ENCODE measurements around the gene TUBA4A. TPM values are rescaled to one million over a fixed set of nuclear protein-coding genes. Genes with fewer than 3 reads are reported as not detected.

Gene TUBA4A
- total RNA-seq, 4 donors from 2014 or later = 33.2 to 89.3 (median 56.2) TPM

GRCh38 chr2:219207884-219208740 lies 45.6 kb downstream of the TUBA4A start:
- no peaks in the 10 kb centered on the region for H3K9me3 ChIP-seq
- peak overlapping the region; percentile 73 to 99 (median 93) for H3K27ac ChIP-seq
- H3K27me3 ChIP-seq = no peaks in the 10 kb centered on the region
- H3K36me3 ChIP-seq = peaks cover 0 to 47% of the 10 kb centered on the region in 2 donors
- H3K4me3 ChIP-seq = peak overlapping the region in 1 of 2 donors; percentile 59
- WGBS, 2 donors (ENCODE audit: low coverage in 1 of 2) = 45 to 64% methylated on average over 8 to 11 of the region's 17 CpGs
- ATAC-seq = no peak
- peaks cover 0 to 29% (median 9%) of the 10 kb centered on the region in 3 donors for H3K4me1 ChIP-seq
- TF ChIP-seq CTCF (IDR thresholded peaks at IDR 0.05) (no peak), POLR2AphosphoS5 (IDR thresholded peaks at IDR 0.05) (peak; percentile 38)

GRCh38 chr2:219207134-219207883 lies 46.4 kb downstream of the TUBA4A start:
- H3K4me1 ChIP-seq = peaks cover 0 to 29% (median 9%) of the 10 kb centered on the region in 3 donors
- peak overlapping the region; percentile 73 to 99 (median 93) for H3K27ac ChIP-seq
- H3K4me3 ChIP-seq = peak overlapping the region; percentile 59 to 68
- no peaks in the 10 kb centered on the region for H3K9me3 ChIP-seq
- no peak for ATAC-seq
- 0% methylated on average over 7 to 12 of the region's 22 CpGs for WGBS, 2 donors (ENCODE audit: low coverage in 1 of 2)
- no peaks in the 10 kb centered on the region for H3K27me3 ChIP-seq
- H3K36me3 ChIP-seq = peaks cover 0 to 39% of the 10 kb centered on the region in 2 donors
- TF ChIP-seq POLR2AphosphoS5 (IDR thresholded peaks at IDR 0.05) (no peak), POLR2A (IDR thresholded peaks at IDR 0.05) (no peak), CTCF (IDR thresholded peaks at IDR 0.05) (no peak), EP300 (IDR thresholded peaks at IDR 0.05) (no peak)

- TF ChIP-seq EP300 (IDR thresholded peaks at IDR 0.05) (no peak), POLR2A (IDR thresholded peaks at IDR 0.05) (peak; percentile 90 to 94), CTCF (IDR thresholded peaks at IDR 0.05) (peak in 3 of 4 experiments; percentile 13 to 48 (median 44)), POLR2AphosphoS5 (IDR thresholded peaks at IDR 0.05) (peak; percentile 96)
Measured at GRCh38 chr2:219206328-219207133, 47.2 kb downstream of the TUBA4A start, which contains the start of gene ZFAND2B. ZFAND2B (plus strand) TSS chr2:219206782; CDS start chr2:219206988, 206 bp downstream.

GRCh38 chr2:219205981-219206327 lies 47.8 kb downstream of the TUBA4A start:
- Histone ChIP-seq H3K27ac (peak overlapping the region; percentile 73 to 99 (median 93)), H3K4me1 (peaks cover 0 to 29% (median 9%) of the 10 kb centered on the region in 3 donors), H3K9me3 (no peaks in the 10 kb centered on the region), H3K36me3 (peaks cover 0 to 27% of the 10 kb centered on the region in 2 donors), H3K4me3 (peak overlapping the region; percentile 59 to 68), H3K27me3 (no peaks in the 10 kb centered on the region)
- TF ChIP-seq CTCF (IDR thresholded peaks at IDR 0.05) = no peak
- no peak for TF ChIP-seq POLR2A (IDR thresholded peaks at IDR 0.05)
- no peak for TF ChIP-seq POLR2AphosphoS5 (IDR thresholded peaks at IDR 0.05)
- no peak for TF ChIP-seq EP300 (IDR thresholded peaks at IDR 0.05)
- 10 to 12% methylated on average over 4 to 7 of the region's 7 CpGs for WGBS, 2 donors (ENCODE audit: low coverage in 1 of 2)
- no peak for ATAC-seq

More at GRCh38 chr2:219206328-219207133, 47.2 kb downstream of the TUBA4A start, which contains the start of gene ZFAND2B:
- peak; percentile 98 for ATAC-seq
- H3K36me3 ChIP-seq = peaks cover 0 to 33% of the 10 kb centered on the region in 2 donors
- no peaks in the 10 kb centered on the region for H3K27me3 ChIP-seq
- 0% methylated on average over 2 to 7 of the region's 76 CpGs for WGBS, 2 donors (ENCODE audit: low coverage in 1 of 2)
- no peaks in the 10 kb centered on the region for H3K9me3 ChIP-seq
- peak within 1 kb of the TSS; percentile 59 to 68 for H3K4me3 ChIP-seq
- peaks cover 0 to 29% (median 9%) of the 10 kb centered on the region in 3 donors for H3K4me1 ChIP-seq
- H3K27ac ChIP-seq = peak within 1 kb of the TSS; percentile 73 to 99 (median 93)

All from gastroesophageal sphincter (tissue), 4 donors.